NOMO-1 treated with DMSO at 0.1 percent for 48 hours (cell line): ENCODE results near the gene CCDC74A.
A peak's percentile ranks its signal among the peaks of the same experiment; 100 is the strongest.
"Not testable (repeated sequence)": the region's sequence is repeated elsewhere in the genome, so short reads cannot be mapped to it uniquely, and the experiment has no call there.

Source experiments
- DNase-seq: peaks from one replicate; lab custom pipeline; 2025; ENCODE audit not compliant: unreplicated experiment; lab: John Stamatoyannopoulos, UW

Gene CCDC74A

GRCh38 chr2:131556998-131557397 is 29.3 kb downstream of the CCDC74A start:
- no peak for DNase-seq

GRCh38 chr2:131557558-131558321 is 30.1 kb downstream of the CCDC74A start:
- DNase-seq: no peak

GRCh38 chr2:131566371-131566770 is 38.7 kb downstream of the CCDC74A start:
- DNase-seq: no peak

- DNase-seq: no peak
Measured at GRCh38 chr2:131567891-131568290, 40.2 kb downstream of the CCDC74A start.

GRCh38 chr2:131568401-131568800 is 40.7 kb downstream of the CCDC74A start:
- DNase-seq: not testable (repeated sequence)

- peak; percentile 65 for DNase-seq
Measured at GRCh38 chr2:131572175-131572574, 44.5 kb downstream of the CCDC74A start.

- DNase-seq: no peak
Measured at GRCh38 chr2:131577812-131578211, 50.1 kb downstream of the CCDC74A start.

- no peak for DNase-seq
Measured at GRCh38 chr2:131580187-131580586, 52.5 kb downstream of the CCDC74A start.
